ENCODE data around the gene CTXN3.

GRCh38 chr5:127602896-127603844 is 45.7 kb upstream of the CTXN3 start:
- TF ChIP-seq CTCF (optimal IDR thresholded peaks at IDR 0.05 in 1 of 3, IDR thresholded peaks at IDR 0.05 in 1 of 3, conservative IDR thresholded peaks at IDR 0.05 in 1 of 3; ENCODE audit: extremely low read depth in 1 of 3, insufficient read depth in 2 of 3, low read length in 3 of 3) = no peak
- TF ChIP-seq EZH2 (IDR thresholded peaks at IDR 0.05; ENCODE audit: low read length) = no peak
